Activated CD4-positive, alpha-beta T cell treated with anti-CD3 and anti-CD28 coated beads, Interleukin-2, Interleukin-6, amounts not matched to agents 100 ng/mL and 50 ng/mL, durations not matched to agents 16 hours and 8 hours (primary cell): ENCODE measurements around the gene CKAP2.
"Not testable (repeated sequence)": the region's sequence is repeated elsewhere in the genome, so short reads cannot be mapped to it uniquely, and the experiment has no call there.

Experiments
- DNase-seq: peaks from one replicate; pipeline ENCODE4 v3.0.0-alpha.2; 2020

CKAP2 gene, protein sequence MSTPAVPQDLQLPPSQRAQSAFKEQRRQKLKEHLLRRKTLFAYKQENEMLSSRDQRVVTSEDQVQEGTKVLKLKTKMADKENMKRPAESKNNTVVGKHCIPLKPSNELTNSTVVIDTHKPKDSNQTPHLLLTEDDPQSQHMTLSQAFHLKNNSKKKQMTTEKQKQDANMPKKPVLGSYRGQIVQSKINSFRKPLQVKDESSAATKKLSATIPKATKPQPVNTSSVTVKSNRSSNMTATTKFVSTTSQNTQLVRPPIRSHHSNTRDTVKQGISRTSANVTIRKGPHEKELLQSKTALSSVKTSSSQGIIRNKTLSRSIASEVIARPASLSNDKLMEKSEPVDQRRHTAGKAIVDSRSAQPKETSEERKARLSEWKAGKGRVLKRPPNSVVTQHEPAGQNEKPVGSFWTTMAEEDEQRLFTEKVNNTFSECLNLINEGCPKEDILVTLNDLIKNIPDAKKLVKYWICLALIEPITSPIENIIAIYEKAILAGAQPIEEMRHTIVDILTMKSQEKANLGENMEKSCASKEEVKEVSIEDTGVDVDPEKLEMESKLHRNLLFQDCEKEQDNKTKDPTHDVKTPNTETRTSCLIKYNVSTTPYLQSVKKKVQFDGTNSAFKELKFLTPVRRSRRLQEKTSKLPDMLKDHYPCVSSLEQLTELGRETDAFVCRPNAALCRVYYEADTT

DNA sequence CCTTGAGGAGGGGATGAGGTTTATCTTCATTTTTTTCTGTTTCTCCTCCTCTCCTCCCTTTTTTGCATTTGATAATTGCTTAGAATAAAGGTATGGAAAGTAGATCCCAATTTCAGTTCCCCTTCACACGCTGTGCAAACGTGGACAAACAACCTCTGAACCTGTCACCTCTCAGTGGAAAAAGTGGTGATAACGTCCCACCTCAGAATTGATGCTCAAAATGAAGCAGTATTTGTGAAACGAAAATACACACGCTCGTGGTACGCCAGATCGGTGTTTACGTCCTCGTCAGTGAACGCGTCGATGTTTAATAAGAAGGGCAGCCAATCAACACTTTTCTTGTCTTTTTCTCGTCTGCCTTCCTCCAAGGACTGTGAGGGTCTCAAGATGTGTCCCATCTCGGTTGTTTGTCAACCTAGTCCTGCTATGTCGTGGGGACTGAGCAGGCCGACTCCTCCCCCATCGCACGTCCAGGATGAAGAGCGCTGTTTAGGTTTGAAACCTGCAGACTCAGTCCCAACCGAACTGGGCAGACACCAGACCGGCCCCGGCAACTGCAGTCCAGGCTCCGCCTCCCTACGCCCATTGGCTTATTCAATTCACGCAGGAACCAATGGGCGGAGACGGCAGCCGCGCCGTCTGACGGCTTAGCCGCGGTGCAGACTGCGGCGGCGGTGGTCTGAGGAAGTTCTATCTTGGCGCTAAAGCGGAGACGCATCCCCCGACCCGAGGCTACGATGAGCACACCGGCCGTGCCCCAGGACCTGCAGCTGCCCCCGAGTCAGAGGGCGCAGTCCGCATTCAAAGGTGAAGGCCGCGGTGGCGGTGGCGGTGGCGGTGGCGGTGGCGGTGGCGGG lies at the start of gene CKAP2:
TSS of gene CKAP2 (plus strand) at position 659 of the 857 bp plus-strand sequence. CDS start at position 738, 79 bp downstream.
- peak; percentile 97 for DNase-seq

GRCh38 chr13:52405767-52406494 lies 49.3 kb upstream of the CKAP2 start, which contains the start of gene THSD1:
Gene THSD1 (minus strand): TSS chr13:52406172. CDS start chr13:52402600, 3,572 bp downstream.
- DNase-seq, result peak; percentile 10

GRCh38 chr13:52406629-52407028 lies 48.6 kb upstream of the CKAP2 start:
- no peak for DNase-seq

- DNase-seq, result not testable (repeated sequence)
These were observed 47.8 kb upstream of the CKAP2 start for GRCh38 chr13:52407436-52407835.

- not testable (repeated sequence) for DNase-seq
These were observed 47.1 kb upstream of the CKAP2 start for GRCh38 chr13:52408071-52408658.

GRCh38 chr13:52411629-52412028 lies 43.6 kb upstream of the CKAP2 start:
- peak; percentile 55 for DNase-seq

DNA sequence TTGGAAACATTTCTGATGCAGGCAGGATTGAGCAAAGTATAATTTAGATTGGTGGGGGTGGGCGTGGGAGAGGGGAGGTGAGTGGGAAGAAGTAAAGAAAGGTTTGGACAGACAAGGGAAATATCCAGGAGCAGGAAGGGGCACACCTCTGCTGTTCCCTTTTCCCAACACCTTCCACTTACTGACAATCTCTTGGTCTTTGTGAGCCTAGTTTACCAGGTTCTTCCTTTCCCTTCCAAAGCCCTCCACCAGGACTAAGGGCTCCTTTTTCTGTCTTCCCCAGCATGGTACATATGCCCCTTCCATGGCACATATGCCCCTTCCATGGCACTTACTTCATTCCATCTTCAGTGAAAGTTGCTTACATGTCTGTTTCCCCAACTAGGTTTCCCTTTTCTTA lies 43.1 kb upstream of the CKAP2 start:
- no peak for DNase-seq

DNA sequence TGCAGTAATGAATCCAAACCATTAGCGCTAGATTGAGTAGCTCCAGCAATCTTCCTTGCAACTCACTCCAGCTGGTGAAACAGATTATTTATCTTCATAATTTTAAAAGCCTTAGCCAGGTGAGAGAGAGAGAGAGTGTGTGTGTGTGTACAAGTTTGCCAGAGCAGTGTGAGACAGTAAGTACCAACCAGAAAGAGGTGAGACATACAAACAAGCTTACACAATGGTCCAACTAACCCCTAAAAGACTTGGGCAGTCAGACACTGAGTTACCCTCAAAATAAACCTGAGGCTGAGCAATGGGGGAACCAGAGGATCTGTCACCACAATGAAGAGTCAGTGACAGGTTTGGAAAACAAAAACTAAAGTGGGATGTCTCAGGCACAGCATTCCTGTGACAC lies 41.2 kb upstream of the CKAP2 start:
- no peak for DNase-seq

DNA sequence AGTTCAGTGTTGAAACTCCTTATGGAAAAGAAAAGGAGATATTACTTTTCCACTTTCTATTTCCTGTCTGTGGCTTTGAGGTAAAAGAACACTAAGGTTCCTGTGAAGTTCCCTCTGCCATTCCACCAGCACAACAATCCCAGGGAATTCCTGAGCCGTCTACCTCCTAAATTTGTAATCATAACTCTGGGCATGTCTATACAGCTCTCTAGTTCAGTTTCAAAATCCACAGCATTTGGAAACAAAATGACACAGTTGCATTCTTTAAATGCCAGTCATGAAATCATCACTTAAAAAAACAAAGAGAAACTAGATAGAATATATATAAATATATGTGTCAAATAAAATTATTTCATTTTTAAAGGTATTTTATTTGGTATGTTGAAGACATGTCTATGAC lies 40.3 kb upstream of the CKAP2 start:
- DNase-seq, result no peak

GRCh38 chr13:52419080-52419479 lies 36.2 kb upstream of the CKAP2 start:
- no peak for DNase-seq

GRCh38 chr13:52421216-52421615 lies 34.1 kb upstream of the CKAP2 start:
- no peak for DNase-seq

GRCh38 chr13:52428295-52428694 lies 27.0 kb upstream of the CKAP2 start:
- DNase-seq, result no peak

- no peak for DNase-seq
These were observed 22.8 kb upstream of the CKAP2 start for GRCh38 chr13:52432456-52432855.

- DNase-seq, result no peak
These were observed 9.0 kb upstream of the CKAP2 start for GRCh38 chr13:52446265-52446664.

- DNase-seq, result peak; percentile 47
These were observed 7.9 kb upstream of the CKAP2 start for GRCh38 chr13:52447354-52447753.

DNA sequence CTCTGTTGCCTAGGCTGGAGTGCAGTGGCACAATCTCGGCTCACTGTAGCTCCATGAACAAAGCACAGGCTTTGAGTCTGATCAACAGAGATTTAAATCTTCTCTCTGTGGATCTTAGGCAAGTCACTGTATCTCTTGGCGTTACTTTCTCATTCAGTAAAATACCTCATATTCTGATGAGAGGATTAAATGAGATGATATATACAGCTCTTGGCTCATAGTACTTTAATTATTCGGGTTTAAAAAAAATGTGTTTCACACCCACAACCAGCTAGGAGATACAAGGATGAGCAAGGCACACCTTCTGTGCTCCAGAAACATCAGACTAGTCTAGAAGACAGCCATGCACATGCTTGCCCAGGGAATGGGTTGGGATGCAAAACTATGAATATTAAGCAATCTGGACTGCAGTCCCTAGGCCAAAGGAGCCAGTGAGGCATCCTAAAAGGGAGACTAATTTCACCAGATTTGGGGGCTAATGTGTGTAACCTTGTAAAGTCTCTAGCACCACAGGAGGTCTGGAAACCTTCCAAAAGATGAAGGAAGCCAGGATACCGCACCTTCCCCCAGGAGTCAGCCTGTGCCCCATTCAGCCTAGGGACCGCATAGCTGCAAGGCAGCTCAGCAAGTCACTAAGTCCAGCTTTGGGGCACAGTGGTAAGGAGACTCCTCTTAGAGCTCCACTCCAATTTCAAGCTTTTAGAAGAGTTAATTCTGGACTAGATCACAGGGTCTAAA lies 7.3 kb upstream of the CKAP2 start:
- DNase-seq, result no peak

GRCh38 chr13:52449331-52450011 lies 5.8 kb upstream of the CKAP2 start:
- no peak for DNase-seq

DNA sequence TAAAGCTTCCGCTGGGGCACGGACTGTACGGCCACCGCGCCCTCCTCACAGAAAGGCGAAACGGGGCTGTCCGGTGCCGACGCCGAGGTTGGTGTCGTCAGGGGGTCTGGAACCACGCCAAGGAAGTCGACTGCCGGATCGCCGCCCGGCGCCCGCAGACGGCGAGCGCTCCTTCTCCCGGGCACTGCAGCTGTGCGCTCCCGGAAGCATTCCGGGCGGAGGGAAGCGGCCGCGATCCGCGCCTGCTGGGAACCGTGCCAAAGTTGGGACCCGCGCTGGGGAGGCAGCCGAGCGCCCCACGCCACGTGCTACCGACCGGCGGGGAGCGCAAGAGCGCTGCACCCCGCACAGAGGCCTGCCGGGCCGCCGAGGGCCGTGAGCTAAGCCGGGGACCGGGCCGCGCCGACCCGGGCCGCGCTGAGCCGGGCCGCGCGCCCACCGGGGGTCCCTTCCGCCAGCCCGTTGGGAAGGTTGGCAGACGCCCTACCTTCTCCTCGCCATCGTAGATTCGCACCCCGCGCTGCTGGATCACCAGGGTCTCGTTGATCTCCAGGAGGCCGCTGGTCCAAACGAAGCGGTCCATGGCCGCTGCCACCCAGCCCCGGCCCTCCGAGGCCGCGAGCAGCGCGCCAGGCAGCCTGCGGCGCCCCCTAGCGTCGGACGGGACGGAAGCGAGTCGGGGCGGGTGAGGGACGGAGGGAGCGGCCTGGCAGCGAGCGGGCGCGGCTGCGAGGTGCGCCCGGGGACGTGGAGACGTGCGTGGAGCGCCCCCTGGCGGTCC lies 5.1 kb upstream of the CKAP2 start, which contains the start of gene VPS36:
TSS of gene VPS36 (minus strand) at position 623 of the 781 bp plus-strand sequence. CDS start at position 583, 40 bp downstream.
- DNase-seq, result peak; percentile 98

GRCh38 chr13:52450793-52451116 lies 4.5 kb upstream of the CKAP2 start:
- no peak for DNase-seq
